Measurements from ENCODE around the gene FAM13C.
"Not testable (repeated sequence)": the region's sequence is repeated elsewhere in the genome, so short reads cannot be mapped to it uniquely, and the experiment has no call there.

The FAM13C gene

DNA sequence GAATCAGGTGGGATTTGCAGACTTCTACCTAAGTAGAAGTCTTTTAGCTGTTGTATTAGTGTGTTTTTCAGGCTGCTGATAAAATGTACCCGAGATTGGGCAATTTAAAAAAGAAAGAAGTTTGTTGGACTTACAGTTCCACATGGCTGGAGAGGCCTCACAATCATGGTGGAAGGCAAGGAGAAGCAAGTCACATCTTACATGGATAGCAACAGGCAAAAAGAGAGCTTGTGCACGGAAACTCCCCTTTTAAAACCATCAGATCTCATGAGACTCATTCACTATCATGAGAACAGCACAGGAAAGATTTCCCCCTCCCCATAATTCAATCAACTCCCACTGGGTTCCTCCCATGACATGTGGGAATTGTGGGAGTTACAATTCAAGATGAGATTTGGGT, 123.2 kb downstream of the FAM13C start:
- not testable (repeated sequence) for H3K27me3 ChIP-seq (ENCODE audit: control insufficient read depth, insufficient read depth, low read length); H3K27ac ChIP-seq (ENCODE audit: low read depth, low read length); H3K36me3 ChIP-seq (ENCODE audit: control insufficient read depth, insufficient read depth, low read length); H3K4me3 ChIP-seq (ENCODE audit: low read depth, low read length); H3K4me1 ChIP-seq (ENCODE audit: control insufficient read depth, insufficient read depth, low read length); H3K9ac ChIP-seq (ENCODE audit: low read depth, low read length); H3K9me3 ChIP-seq (ENCODE audit: control insufficient read depth, insufficient read depth, low read length)

DNA sequence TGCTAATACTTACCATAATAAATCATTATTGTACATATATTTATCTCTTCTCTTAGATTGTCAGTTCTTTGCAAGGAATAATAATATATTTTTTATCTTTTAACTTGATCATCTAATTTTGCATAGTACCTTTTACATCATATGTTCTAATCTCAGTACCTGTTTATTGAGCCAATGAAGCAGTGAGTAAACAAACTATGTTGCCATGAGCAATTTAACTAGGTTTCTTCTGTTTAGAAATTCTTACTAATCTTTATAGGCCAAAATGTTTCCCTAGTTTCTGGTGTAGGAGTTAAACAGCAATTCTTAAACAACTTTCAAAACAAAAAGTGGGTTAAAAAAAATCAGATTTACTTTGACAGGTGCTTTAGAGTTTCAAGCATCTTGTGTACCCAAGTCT, 124.6 kb downstream of the FAM13C start:
- H3K27ac ChIP-seq (ENCODE audit: low read depth, low read length): no peak overlapping the region
- H3K4me3 ChIP-seq (ENCODE audit: low read depth, low read length): no peak overlapping the region
- no peaks in the 10 kb centered on the region for H3K36me3 ChIP-seq (ENCODE audit: control insufficient read depth, insufficient read depth, low read length)
- no peak overlapping the region for H3K9ac ChIP-seq (ENCODE audit: low read depth, low read length)
- H3K27me3 ChIP-seq (ENCODE audit: control insufficient read depth, insufficient read depth, low read length): no peaks in the 10 kb centered on the region
- H3K9me3 ChIP-seq (ENCODE audit: control insufficient read depth, insufficient read depth, low read length): no peaks in the 10 kb centered on the region
- H3K4me1 ChIP-seq (ENCODE audit: control insufficient read depth, insufficient read depth, low read length): no peaks in the 10 kb centered on the region

DNA sequence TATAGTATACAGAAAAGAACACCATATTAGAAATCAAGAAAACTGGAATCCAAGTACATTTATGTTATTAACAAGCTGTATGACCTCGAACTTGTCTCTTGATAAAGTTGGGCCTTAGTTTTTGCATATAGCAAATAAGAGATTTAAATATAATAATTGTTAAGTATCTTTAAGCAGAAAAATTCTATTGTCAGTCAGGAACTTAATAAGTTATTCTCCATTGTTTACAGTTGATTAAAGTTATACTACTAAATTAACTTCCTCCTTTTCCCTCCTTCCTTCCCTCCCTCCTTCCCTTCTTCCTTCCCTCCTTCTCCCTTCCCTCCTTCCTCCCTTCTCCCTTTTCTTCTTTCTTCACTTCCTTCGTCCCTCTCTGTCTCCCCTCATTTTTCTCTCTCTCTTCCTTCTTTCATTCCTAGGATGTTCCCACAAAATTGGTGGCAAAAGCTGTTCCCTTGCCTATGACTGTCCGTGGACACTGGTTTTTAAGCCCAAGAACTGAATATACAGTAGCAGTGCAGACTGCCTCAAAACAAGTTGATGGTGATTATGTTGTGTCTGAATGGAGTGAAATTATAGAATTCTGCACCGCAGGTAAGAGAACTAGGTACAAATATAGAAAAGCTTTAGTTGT, 126.2 kb downstream of the FAM13C start:
- Histone ChIP-seq H3K4me3 (ENCODE audit: low read depth, low read length) (no peak overlapping the region), H3K9me3 (ENCODE audit: control insufficient read depth, insufficient read depth, low read length) (no peaks in the 10 kb centered on the region), H3K27ac (ENCODE audit: low read depth, low read length) (no peak overlapping the region), H3K36me3 (ENCODE audit: control insufficient read depth, insufficient read depth, low read length) (no peaks in the 10 kb centered on the region), H3K4me1 (ENCODE audit: control insufficient read depth, insufficient read depth, low read length) (no peaks in the 10 kb centered on the region), H3K27me3 (ENCODE audit: control insufficient read depth, insufficient read depth, low read length) (no peaks in the 10 kb centered on the region), H3K9ac (ENCODE audit: low read depth, low read length) (no peak overlapping the region)

DNA sequence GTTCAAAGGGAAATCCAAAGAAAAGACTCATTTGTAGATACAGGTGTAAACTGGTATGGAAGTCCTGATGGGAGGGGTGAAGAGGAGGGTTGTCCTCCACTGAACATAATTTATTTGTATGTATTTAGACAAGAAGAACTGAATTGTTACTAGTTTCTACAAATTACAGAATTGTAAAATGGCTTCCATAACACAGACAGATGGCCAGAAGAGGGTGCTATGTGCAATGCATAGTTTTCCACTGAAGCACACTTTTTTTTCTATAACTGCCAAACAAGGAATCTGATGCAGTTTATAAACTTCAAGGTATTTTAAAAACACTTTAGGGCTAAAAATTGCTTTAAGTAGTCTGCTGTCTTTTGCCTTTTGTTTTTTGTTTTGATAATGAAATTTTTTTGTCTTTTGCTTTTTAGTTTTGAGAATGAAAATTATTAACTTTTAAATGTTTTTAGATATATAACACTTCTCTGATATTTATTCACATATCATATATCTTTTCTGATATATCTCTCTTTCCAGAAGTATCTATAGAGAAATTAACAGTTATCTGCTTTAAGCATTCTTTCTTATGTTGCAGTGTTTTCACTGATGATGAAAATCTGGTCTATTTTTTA, 127.4 kb downstream of the FAM13C start:
- no peaks in the 10 kb centered on the region for H3K27me3 ChIP-seq (ENCODE audit: control insufficient read depth, insufficient read depth, low read length)
- no peak overlapping the region for H3K4me3 ChIP-seq (ENCODE audit: low read depth, low read length)
- no peak overlapping the region for H3K9ac ChIP-seq (ENCODE audit: low read depth, low read length)
- H3K36me3 ChIP-seq (ENCODE audit: control insufficient read depth, insufficient read depth, low read length): no peaks in the 10 kb centered on the region
- H3K9me3 ChIP-seq (ENCODE audit: control insufficient read depth, insufficient read depth, low read length): no peaks in the 10 kb centered on the region
- no peak overlapping the region for H3K27ac ChIP-seq (ENCODE audit: low read depth, low read length)
- H3K4me1 ChIP-seq (ENCODE audit: control insufficient read depth, insufficient read depth, low read length): no peaks in the 10 kb centered on the region

DNA sequence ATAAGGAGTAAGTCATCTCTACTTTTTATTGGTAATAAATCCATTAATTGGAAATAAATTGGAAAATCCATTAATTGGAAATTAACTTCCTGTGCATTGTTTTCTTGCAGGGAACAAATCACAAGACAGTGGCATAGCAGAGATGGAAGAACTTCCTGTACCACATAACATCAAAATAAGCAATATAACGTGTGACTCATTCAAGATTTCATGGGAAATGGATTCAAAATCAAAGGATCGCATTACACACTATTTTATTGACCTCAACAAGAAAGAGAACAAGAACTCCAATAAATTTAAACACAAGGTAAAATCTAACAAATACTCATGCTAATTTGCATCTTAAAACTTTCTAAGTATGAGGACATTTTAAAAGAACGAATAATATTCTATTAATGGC, 128.2 kb downstream of the FAM13C start:
- H3K9me3 ChIP-seq (ENCODE audit: control insufficient read depth, insufficient read depth, low read length): no peaks in the 10 kb centered on the region
- H3K27ac ChIP-seq (ENCODE audit: low read depth, low read length): no peak overlapping the region

DNA sequence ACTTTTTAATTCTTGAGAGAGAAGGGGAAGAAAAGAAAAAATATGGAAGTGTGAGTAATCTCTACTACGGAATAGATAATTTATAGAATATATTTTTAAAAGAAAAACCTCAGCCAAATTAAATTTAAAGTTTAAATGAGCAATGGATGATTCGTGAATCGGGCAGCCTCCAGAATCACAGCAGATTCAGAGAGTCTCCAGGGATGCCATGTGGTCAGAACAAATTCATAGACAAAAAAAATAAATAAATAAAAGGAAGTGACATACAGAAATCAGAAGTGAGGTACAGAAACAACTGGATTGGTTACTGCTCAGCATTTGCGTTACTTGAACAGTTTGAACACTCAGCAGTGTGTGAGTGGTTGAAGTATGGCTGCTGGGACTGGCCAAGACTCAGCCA, 132.9 kb downstream of the FAM13C start:
- H3K4me3 ChIP-seq (ENCODE audit: low read depth, low read length): no peak overlapping the region
- H3K4me1 ChIP-seq (ENCODE audit: control insufficient read depth, insufficient read depth, low read length): no peaks in the 10 kb centered on the region
- no peaks in the 10 kb centered on the region for H3K9me3 ChIP-seq (ENCODE audit: control insufficient read depth, insufficient read depth, low read length)
- H3K27me3 ChIP-seq (ENCODE audit: control insufficient read depth, insufficient read depth, low read length): no peaks in the 10 kb centered on the region
- H3K36me3 ChIP-seq (ENCODE audit: control insufficient read depth, insufficient read depth, low read length): no peaks in the 10 kb centered on the region
- no peak overlapping the region for H3K27ac ChIP-seq (ENCODE audit: low read depth, low read length)
- H3K9ac ChIP-seq (ENCODE audit: low read depth, low read length): no peak overlapping the region

More for the DNA sequence above, 128.2 kb downstream of the FAM13C start:
- Histone ChIP-seq H3K27me3 (ENCODE audit: control insufficient read depth, insufficient read depth, low read length) (no peaks in the 10 kb centered on the region), H3K9ac (ENCODE audit: low read depth, low read length) (no peak overlapping the region), H3K4me1 (ENCODE audit: control insufficient read depth, insufficient read depth, low read length) (no peaks in the 10 kb centered on the region), H3K4me3 (ENCODE audit: low read depth, low read length) (no peak overlapping the region), H3K36me3 (ENCODE audit: control insufficient read depth, insufficient read depth, low read length) (no peaks in the 10 kb centered on the region)

DNA sequence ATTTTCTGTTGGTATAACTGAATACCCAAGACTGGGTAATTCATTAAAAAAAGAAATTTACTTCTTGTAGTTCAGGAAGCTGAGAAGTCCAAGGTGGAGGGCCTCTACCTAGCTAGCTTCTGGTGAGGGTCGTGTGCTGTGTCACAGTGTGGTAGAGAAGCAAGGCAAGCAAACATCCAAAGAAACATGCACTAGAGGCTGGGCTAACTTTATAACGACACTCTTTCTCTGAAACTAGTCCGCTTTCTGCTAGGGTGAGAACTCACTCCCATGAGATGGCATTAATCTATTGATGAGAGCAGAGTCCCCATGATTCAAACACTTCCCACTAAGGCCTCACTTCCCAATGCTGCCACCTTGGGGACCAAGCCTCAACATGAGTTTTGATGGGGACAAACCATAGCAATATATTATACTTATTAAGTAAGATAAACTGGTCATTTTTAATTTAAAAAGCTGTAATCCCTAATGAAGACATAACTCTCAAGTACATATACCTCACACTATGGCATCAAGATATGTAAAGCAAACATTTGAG, 135.1 kb downstream of the FAM13C start:
- Histone ChIP-seq H3K36me3 (ENCODE audit: control insufficient read depth, insufficient read depth, low read length) (no peaks in the 10 kb centered on the region), H3K4me1 (ENCODE audit: control insufficient read depth, insufficient read depth, low read length) (no peaks in the 10 kb centered on the region), H3K27me3 (ENCODE audit: control insufficient read depth, insufficient read depth, low read length) (no peaks in the 10 kb centered on the region), H3K9me3 (ENCODE audit: control insufficient read depth, insufficient read depth, low read length) (no peaks in the 10 kb centered on the region), H3K9ac (ENCODE audit: low read depth, low read length) (no peak overlapping the region), H3K27ac (ENCODE audit: low read depth, low read length) (no peak overlapping the region), H3K4me3 (ENCODE audit: low read depth, low read length) (no peak overlapping the region)

DNA sequence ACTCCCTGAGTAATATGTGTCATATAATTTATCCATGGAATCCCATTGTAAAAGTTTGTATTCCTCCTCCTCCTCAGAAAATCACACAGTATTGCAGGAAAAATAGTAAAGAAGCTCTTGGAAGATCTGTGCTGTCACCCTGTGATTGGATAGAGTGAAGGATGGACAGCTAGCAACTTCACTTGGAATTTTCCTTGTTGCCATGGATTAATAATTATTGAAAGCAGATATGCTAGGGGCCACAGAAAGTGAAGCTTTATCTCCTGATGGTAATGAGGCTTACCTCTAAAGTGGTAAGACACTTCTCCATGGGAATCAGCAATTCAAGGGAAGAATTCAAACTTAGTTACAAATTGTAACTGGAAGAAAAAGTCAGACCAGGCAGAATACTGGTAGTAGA, 137.1 kb downstream of the FAM13C start:
- Histone ChIP-seq H3K27ac (ENCODE audit: low read depth, low read length) (no peak overlapping the region), H3K36me3 (ENCODE audit: control insufficient read depth, insufficient read depth, low read length) (no peaks in the 10 kb centered on the region), H3K9me3 (ENCODE audit: control insufficient read depth, insufficient read depth, low read length) (no peaks in the 10 kb centered on the region), H3K9ac (ENCODE audit: low read depth, low read length) (no peak overlapping the region), H3K4me1 (ENCODE audit: control insufficient read depth, insufficient read depth, low read length) (peaks cover 4% of the 10 kb centered on the region; the same call in 1 of the 2 replicates), H3K4me3 (ENCODE audit: low read depth, low read length) (no peak overlapping the region), H3K27me3 (ENCODE audit: control insufficient read depth, insufficient read depth, low read length) (no peaks in the 10 kb centered on the region)

DNA sequence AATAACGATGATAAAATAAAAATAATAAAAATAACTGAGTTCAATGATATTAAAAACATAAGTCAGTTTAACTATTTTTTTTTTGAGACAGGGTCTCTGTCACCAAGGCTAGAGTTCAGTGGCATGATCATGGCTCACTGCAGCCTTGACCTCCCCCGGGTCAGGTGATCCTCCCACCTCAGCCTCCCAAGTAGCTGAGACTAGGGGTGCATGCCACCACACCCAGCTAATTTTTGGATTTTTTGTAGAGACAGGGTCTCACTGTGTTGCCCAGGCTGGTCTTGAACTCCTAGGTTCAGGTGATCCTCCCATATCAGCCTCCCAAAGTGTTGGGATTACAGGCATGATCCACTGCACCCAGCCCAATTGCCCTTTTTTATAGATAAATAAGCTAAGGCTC, 138.8 kb downstream of the FAM13C start:
- not testable (repeated sequence) for H3K27ac ChIP-seq (ENCODE audit: low read depth, low read length); H3K27me3 ChIP-seq (ENCODE audit: control insufficient read depth, insufficient read depth, low read length); H3K36me3 ChIP-seq (ENCODE audit: control insufficient read depth, insufficient read depth, low read length); H3K9ac ChIP-seq (ENCODE audit: low read depth, low read length); H3K9me3 ChIP-seq (ENCODE audit: control insufficient read depth, insufficient read depth, low read length); H3K4me3 ChIP-seq (ENCODE audit: low read depth, low read length)
- H3K4me1 ChIP-seq (ENCODE audit: control insufficient read depth, insufficient read depth, low read length): peaks cover 12% of the 10 kb centered on the region; the same call in 1 of the 2 replicates

DNA sequence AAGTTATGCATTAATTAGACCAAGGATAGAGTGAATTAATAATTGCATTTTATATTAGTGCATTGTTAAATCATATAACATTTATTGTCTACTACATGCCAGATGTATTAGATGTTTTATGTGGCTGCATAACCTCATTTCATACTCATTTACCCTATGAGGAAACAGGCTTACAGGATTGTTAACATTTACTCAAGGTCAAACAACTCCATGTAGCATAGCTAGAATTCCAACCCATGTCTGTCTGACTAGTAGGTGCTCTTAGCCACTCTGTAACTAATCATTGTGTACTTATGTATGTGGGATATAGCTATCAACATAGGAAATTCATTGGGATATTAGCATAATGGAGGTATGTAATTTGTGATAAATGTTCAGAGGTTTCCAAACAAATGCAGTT, 139.6 kb downstream of the FAM13C start:
- peaks cover 12% of the 10 kb centered on the region; the same call in 1 of the 2 replicates for H3K4me1 ChIP-seq (ENCODE audit: control insufficient read depth, insufficient read depth, low read length)
- no peaks in the 10 kb centered on the region for H3K36me3 ChIP-seq (ENCODE audit: control insufficient read depth, insufficient read depth, low read length)
- no peak overlapping the region for H3K9ac ChIP-seq (ENCODE audit: low read depth, low read length)
- H3K4me3 ChIP-seq (ENCODE audit: low read depth, low read length): no peak overlapping the region
- no peak overlapping the region for H3K27ac ChIP-seq (ENCODE audit: low read depth, low read length)
- H3K9me3 ChIP-seq (ENCODE audit: control insufficient read depth, insufficient read depth, low read length): no peaks in the 10 kb centered on the region
- no peaks in the 10 kb centered on the region for H3K27me3 ChIP-seq (ENCODE audit: control insufficient read depth, insufficient read depth, low read length)

DNA sequence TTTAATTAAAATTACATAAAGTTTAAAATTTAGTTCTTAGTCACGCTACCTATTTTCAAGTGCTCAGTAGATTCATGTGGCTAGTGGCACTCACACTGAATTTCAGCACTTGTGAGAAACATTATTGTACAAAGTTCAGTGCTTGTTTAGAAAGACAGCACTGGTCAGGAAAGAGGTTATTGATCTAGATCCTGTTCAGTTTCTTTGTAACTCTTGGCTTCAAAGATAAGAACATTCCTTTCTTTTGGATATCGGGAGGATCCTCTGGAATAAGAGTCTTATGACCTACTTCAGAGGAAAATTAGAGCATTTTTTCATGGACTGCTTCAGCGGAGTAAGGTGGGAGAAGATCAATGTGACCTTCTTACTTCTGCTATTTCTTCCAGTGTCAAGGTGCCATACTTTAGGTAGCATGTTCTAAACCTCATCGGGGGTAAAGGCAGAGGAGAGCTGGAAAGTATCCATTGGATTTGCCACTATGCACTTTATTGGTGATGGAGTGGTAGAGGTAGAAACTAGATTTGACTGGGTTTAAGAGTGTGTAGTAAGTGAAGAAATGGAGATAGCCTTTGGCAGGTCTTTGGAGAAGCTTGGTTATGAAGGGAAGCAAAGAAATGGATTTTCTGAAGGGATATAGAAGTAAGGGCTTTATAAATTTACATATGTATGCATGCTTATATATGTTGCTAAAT, 146.0 kb downstream of the FAM13C start:
- peaks cover 12% of the 10 kb centered on the region; the same call in 1 of the 2 replicates for H3K4me1 ChIP-seq (ENCODE audit: control insufficient read depth, insufficient read depth, low read length)
- no peak overlapping the region for H3K4me3 ChIP-seq (ENCODE audit: low read depth, low read length)
- H3K27me3 ChIP-seq (ENCODE audit: control insufficient read depth, insufficient read depth, low read length): no peaks in the 10 kb centered on the region
- H3K9ac ChIP-seq (ENCODE audit: low read depth, low read length): no peak overlapping the region
- H3K9me3 ChIP-seq (ENCODE audit: control insufficient read depth, insufficient read depth, low read length): no peaks in the 10 kb centered on the region
- H3K36me3 ChIP-seq (ENCODE audit: control insufficient read depth, insufficient read depth, low read length): no peaks in the 10 kb centered on the region
- H3K27ac ChIP-seq (ENCODE audit: low read depth, low read length): no peak overlapping the region
